Ovary (tissue), 9 donors: ENCODE measurements around the gene SLMAP. TPM values are rescaled to one million over a fixed set of nuclear protein-coding genes. Genes with fewer than 3 reads are reported as not detected.

Experiments
- DNase-seq, 5 donors: peaks; one replicate each; pipeline ENCODE4 v3.0.0-alpha.2; 2019 to 2020
- H3K27ac ChIP-seq, 2 donors: fragments of 200-600 bp; one replicate each; pipeline versions ENCODE4 v1.5.1 to v1.8.0; 2019 to 2022
- H3K27me3 ChIP-seq: fragments of 200-600 bp; one replicate; pipeline ENCODE4 v1.8.0; 2022
- H3K36me3 ChIP-seq: fragments of 200-600 bp; sonication (generic); one replicate; pipeline ENCODE4 v1.5.1; 2019
- H3K4me1 ChIP-seq: one replicate; pipeline ENCODE4 v1.8.1; 2013; ENCODE audit warnings: mild to moderate bottlenecking, moderate library complexity; ENCODE audit not compliant: insufficient read depth
- H3K4me3 ChIP-seq: fragments of 200-600 bp; sonication (generic); one replicate; pipeline ENCODE4 v1.5.1; 2017
- H3K9me3 ChIP-seq, 2 donors: fragments of 200-600 bp in 1 of 2; sonication (generic) in 1 of 2; one replicate each; pipeline versions ENCODE4 v1.5.1 to v1.8.1; 2013 to 2019; ENCODE audit warnings: mild to moderate bottlenecking in 1 of 2, moderate library complexity in 1 of 2
- CTCF ChIP-seq, 3 donors: fragments of 450-650 bp in 2 of 3; fragments of 200-600 bp in 1 of 3; IDR thresholded peaks; one replicate each; pipeline versions ENCODE4 v1.5.1 to v1.8.0; 2016 to 2022; ENCODE audit warnings: antibody characterized with exemption in 3 of 3, mild to moderate bottlenecking in 1 of 3
- EP300 ChIP-seq: sonication (generic); formaldehyde crosslinking; IDR thresholded peaks from one replicate; pipeline ENCODE4 v1.6.1; 2017; ENCODE audit warnings: antibody characterized with exemption
- POLR2A ChIP-seq: fragments of 450-650 bp; IDR thresholded peaks from one replicate; pipeline ENCODE4 v1.6.1; 2017; ENCODE audit warnings: antibody characterized with exemption, mild to moderate bottlenecking, moderate library complexity
- WGBS, 3 donors: extraction: QIAGEN DNeasy Blood & Tissue Kit in 1 of 3; methylation state at CpG; one replicate each; pipeline versions ENCODE4 v1.1.5 to v1.1.7; 2013 to 2017; 5-methylcytosine and 5-hydroxymethylcytosine counted together
- intact Hi-C, 4 donors: fragments of 100-400 bp; cut with DNase I; formaldehyde crosslinking; loops; one replicate each; pipeline versions ENCODE4 v1.11.0 to v1.15.1; 2022 to 2023
- polyA plus RNA-seq, 2 donors: library from polyadenylated mRNA; stranded (reverse); fragments of 200-250 nt in 1 of 2; fragments of 350-450 nt in 1 of 2; fragmentation: Illumina TruSeq in 1 of 2; extraction: RNeasy Lipid Tissue Mini Kit (QIAGEN cat#74804) in 1 of 2; gene quantifications; one replicate each; pipeline ENCODE4 v1.2.3, GENCODE V29; 2013 to 2014
- total RNA-seq, 7 donors: library from RNA; depleted of rRNA in 2 of 7; stranded (reverse); fragments of >200 nt in 2 of 7; fragmentation: NEBNext Ultra II Directional in 3 of 7; extraction: Animal tissue kit (Norgen Biotek cat#: 25700) in 3 of 7; gene quantifications; one replicate each; pipeline versions ENCODE4 v1.1.0 to v1.2.4, GENCODE V29; 2016 to 2023
- donor health status: DM: no; HTN: no; CAD: no; lungs with moderate emphysema.
- donor health status: DM: no; HTN: no; CAD: no.
- donor health status: Bipolar disorder and iron deficiency.
- donor health status: DM: yes; HTN: yes; CAD: no.
- donor health status: DM: no; HTN: no; CAD: no.
- donor health status: DM: yes; HTN: yes; CAD: no.

SLMAP gene
- total and polyA plus RNA-seq, 9 donors = 26.3 to 113 (median 73.8) TPM

- H3K4me1 ChIP-seq = peaks cover 3% of the 10 kb centered on the region
- TF ChIP-seq EP300 (no peak), POLR2A (no peak), CTCF (IDR thresholded peaks at IDR 0.05) (no peak)
- WGBS, 3 donors = 78 to 85% (median 81%) methylated on average over 1 of the region's 1 CpG
- intact Hi-C loops = no loop called here
- H3K27me3 ChIP-seq = no peaks in the 10 kb centered on the region
- H3K36me3 ChIP-seq = no peaks in the 10 kb centered on the region
- no peak for DNase-seq
- H3K4me3 ChIP-seq = no peak overlapping the region
- no peaks in the 10 kb centered on the region for H3K9me3 ChIP-seq
- H3K27ac ChIP-seq = no peak overlapping the region
These were observed 12.6 kb upstream of the SLMAP start for GRCh38 chr3:57743496-57743895.

GRCh38 chr3:57745101-57745500 lies 11.0 kb upstream of the SLMAP start:
- no peaks in the 10 kb centered on the region for H3K4me1 ChIP-seq
- no peak overlapping the region for H3K4me3 ChIP-seq
- intact Hi-C loops = no loop called here
- WGBS, 3 donors = 92 to 97% (median 96%) methylated on average over 3 of the region's 3 CpGs
- TF ChIP-seq CTCF (IDR thresholded peaks at IDR 0.05) (no peak), EP300 (no peak), POLR2A (no peak)
- H3K9me3 ChIP-seq = no peaks in the 10 kb centered on the region
- no peaks in the 10 kb centered on the region for H3K36me3 ChIP-seq
- H3K27me3 ChIP-seq = no peaks in the 10 kb centered on the region
- no peak overlapping the region for H3K27ac ChIP-seq
- no peak for DNase-seq

GRCh38 chr3:57746156-57747010 lies 9.7 kb upstream of the SLMAP start:
- Histone ChIP-seq H3K36me3 (no peaks in the 10 kb centered on the region), H3K27ac (no peak overlapping the region), H3K4me3 (no peak overlapping the region), H3K9me3 (no peaks in the 10 kb centered on the region), H3K27me3 (no peaks in the 10 kb centered on the region), H3K4me1 (no peaks in the 10 kb centered on the region)
- TF ChIP-seq POLR2A (no peak), CTCF (IDR thresholded peaks at IDR 0.05) (no peak), EP300 (no peak)
- WGBS, 3 donors = 95 to 97% (median 96%) methylated on average over 16 to 17 of the region's 17 CpGs
- intact Hi-C loops = no loop called here
- no peak for DNase-seq

GRCh38 chr3:57749542-57749941 lies 6.6 kb upstream of the SLMAP start:
- WGBS, 3 donors = 90 to 91% (median 91%) methylated on average over 9 of the region's 9 CpGs
- Histone ChIP-seq H3K27ac (no peak overlapping the region), H3K27me3 (no peaks in the 10 kb centered on the region), H3K4me1 (no peaks in the 10 kb centered on the region), H3K4me3 (no peak overlapping the region), H3K9me3 (no peaks in the 10 kb centered on the region), H3K36me3 (no peaks in the 10 kb centered on the region)
- intact Hi-C loops = no loop called here
- TF ChIP-seq POLR2A (no peak), EP300 (no peak), CTCF (IDR thresholded peaks at IDR 0.05) (no peak)
- no peak for DNase-seq
